SKM-1 treated with dmso at 0.1 percent for 144 hours (cell line): ENCODE results near the gene CCDC9.
"Not testable (repeated sequence)": the region's sequence is repeated elsewhere in the genome, so short reads cannot be mapped to it uniquely, and the experiment has no call there.

Experiments used
- DNase-seq: peaks from one replicate; lab custom pipeline; 2025; ENCODE audit not compliant: unreplicated experiment; lab: John Stamatoyannopoulos, UW

The CCDC9 gene

DNA sequence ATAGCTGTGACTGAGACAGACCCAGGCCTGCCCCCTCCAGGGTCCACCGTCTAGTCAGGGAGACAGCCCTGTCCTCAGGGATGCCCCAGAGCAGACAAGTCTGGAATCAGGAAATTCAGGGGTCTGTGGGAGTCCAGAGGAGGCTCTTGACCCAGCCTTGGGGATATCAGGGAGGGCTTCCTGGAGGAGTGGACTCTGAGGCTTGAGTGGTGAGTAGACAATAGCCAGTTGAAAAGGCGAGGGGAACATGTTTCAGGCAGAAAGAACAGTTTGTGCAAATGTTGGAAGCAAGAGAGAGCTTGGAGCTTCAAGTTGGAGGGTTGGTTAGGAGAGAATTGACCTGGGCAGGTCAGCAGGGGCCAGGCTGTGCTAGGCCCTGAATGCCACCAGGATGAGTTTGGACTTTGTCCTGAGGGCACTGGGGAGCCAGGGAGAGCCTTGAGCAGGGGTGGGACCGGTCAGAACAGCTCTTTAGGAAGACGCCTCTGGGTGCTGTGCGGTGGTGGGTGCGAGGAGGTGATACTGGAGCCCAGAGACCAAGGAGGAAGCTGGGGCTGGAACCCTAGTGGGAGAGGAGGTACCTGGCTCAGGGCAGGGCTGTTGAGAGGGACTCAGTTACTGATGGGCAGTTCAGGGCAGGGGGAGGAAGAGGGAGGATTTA, 2.7 kb downstream of the CCDC9 start:
- no peak for DNase-seq

DNA sequence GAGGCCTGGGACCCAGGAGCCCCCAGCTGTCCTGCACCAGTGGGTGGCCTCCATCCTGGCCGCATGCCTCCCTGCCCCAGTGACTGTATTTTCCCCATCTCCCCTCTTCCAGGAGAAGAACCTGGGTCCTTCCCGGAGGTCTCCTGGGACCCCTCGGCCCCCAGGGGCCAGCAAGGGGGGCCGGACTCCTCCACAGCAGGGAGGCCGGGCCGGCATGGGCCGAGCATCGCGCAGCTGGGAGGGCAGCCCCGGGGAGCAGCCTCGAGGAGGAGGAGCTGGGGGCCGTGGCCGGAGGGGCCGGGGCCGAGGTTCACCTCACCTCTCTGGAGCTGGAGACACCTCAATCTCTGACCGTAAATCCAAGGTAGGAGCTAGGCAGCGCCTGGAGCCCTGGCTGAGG, 4.2 kb downstream of the CCDC9 start:
- no peak for DNase-seq

DNA sequence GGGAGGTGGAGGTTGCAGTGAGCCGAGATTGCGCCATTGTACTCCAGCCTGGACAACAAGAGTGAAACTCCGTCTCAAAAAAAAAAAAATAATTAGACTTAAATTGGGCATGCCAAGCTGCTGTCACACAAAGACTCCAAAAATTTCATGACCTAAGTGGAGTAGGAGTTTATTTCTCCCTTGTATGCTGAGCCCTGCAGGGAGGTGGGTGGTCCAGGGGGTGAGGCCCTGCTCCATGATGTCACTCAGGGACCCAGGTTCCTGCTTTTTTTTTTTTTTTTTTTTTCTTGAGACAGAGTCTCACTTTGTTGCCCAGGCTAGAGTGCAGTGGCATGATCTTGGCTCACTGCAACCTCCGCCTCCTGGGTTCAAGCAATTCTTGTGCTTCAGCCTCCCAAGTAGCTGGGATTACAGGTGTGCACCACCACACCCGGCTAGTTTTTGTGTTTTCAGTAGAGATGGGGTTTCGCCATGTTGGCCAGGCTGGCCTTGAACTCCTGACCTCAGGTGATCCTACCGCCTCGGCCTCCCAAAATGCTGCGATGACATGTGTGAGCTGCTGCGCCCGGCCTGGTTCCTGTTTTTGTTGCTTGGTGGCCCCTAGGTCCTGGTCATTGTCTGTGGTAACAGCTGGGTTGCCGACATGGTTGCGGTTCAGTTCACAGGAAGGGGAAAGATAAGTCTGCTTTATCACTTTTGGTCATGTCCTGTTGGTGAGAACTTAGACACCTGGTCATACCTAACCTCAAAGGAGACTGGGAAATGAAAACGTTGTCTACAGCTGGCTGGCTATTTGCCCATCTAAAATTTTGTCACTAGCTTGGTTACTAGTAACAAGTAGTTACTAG, 5.8 kb downstream of the CCDC9 start:
- DNase-seq: not testable (repeated sequence)

DNA sequence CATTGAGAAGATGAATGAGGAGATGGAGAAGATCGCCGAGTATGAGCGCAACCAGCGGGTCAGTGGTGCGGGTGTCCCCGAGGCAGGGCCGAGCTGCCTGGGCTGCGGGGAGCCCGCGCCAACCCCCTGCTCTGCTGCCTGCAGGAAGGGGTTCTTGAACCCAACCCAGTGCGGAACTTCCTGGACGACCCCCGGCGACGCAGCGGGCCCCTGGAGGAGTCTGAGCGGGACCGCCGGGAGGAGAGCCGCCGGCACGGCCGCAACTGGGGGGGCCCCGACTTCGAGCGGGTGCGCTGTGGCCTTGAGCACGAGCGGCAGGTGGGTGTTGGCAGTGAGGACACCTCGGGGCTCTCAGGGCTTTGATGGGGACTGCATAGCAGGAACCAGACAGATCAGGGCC, 8.3 kb downstream of the CCDC9 start:
- DNase-seq: no peak

DNA sequence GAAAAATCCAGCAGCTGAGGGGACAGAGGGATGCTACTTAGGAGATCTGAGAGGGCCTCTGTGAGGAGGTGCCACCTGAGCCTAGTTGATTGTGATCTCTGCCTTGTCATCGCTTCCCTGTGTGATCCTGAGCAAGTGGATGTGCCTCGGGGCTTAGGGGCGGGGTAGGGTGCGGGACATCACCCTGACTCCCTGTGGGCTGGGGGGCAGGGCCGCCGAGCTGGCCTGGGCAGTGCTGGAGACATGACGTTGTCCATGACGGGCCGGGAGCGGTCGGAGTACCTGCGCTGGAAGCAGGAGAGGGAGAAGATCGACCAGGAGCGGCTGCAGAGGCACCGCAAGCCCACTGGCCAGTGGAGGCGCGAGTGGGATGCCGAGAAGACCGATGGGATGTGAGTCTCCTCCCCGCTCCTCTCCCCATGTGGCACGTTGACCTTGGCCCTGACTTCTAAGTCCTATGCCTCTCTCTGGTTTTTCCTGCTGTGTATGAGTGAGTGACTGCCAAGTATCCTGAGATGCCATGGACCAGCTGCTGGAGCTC, 10.1 kb downstream of the CCDC9 start:
- DNase-seq: no peak

DNA sequence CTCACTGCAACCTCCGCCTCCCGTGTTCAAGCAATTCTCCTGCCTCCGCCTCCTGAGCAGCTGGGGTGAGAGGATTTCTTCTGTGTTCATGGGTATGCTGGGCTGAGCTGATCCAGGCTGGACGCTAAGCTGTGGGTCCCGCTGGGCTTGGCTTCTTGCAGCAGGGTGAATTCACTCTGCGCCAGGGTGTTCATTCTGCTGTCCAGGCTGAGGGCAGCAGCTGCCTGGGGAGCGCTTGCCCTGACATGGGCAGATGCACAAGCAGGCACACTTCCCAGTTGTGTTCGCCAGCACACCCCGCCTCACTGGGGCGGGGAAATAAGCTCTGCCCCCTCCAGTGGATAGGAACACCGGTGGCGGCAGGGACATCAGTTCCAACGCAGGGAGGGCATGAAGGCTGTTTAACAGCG, 11.0 kb downstream of the CCDC9 start:
- DNase-seq: no peak

DNA sequence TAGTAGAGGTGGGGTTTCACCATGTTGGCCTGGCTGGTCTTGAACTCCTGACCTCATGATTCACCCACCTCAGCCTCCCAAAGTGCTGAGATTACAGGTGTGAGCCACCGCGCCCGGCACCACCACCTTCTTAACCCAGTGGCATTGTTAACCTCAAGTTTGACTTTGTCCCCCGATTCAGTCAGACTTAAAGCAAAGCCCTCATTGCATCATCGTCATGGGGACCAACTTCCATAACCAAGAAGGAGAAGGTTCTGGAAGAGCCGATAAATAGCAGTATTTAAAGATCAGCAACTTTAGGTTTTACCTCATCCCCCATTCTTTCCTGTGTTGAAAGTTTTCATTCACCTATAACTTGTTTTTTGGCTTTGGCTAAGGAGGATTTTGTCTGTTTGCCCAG, 11.7 kb downstream of the CCDC9 start:
- no peak for DNase-seq

DNA sequence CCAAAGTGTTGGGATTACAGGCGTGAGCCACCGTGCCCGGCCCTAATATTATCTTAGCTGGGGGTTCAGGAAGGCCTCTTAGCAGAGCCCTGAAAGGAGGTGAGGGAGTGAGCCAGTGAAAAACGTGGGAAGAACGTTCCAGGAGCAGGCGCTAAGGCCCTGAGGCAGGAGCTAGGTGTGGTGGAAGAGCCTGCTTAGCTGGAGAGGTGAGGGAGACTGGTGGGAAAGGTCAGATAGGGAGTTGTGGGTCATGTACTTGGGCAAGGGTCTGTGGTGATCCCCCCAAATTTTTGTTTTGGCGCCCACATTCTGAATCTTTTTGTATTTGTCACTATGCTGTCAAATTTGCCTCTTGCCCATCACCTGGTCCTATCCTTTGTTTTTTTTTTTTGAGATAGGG, 13.3 kb downstream of the CCDC9 start:
- no peak for DNase-seq

DNA sequence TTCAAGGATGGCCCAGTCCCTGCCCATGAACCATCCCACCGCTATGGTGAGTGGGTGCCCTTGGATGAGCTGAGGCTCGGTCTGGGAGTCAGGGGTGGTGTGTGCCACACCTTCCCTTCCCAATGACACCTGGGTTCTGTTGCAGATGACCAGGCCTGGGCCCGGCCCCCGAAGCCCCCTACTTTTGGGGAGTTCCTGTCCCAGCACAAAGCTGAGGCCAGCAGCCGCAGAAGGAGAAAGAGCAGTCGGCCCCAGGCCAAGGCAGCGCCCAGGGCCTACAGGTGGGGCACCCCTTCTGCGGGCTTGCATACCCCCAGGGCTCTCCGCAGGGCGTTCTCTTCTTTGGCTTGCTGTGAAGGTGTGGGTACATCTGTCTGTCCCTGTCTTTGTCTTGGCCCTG, 14.1 kb downstream of the CCDC9 start:
- no peak for DNase-seq

DNA sequence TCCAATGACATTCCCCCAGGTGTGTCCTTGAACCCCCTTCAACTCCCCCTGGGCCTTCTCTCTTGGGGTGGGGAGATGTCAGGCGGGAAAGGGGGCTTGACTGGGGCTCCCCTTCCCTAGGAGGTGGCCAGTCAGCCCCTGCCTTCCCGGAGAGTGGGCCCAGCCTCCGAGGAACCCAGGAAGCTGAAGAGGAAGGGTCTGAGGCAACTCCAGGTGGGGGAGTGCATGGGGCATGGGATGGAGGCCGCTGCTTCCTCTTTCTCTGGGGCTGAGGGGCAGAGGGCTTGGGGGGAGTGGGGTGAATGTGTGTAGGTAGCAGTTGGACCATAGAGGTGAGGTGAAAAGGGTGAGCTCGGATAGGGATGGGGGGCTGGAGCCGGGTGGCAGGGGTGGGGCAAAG, 15.6 kb downstream of the CCDC9 start:
- DNase-seq: no peak

DNA sequence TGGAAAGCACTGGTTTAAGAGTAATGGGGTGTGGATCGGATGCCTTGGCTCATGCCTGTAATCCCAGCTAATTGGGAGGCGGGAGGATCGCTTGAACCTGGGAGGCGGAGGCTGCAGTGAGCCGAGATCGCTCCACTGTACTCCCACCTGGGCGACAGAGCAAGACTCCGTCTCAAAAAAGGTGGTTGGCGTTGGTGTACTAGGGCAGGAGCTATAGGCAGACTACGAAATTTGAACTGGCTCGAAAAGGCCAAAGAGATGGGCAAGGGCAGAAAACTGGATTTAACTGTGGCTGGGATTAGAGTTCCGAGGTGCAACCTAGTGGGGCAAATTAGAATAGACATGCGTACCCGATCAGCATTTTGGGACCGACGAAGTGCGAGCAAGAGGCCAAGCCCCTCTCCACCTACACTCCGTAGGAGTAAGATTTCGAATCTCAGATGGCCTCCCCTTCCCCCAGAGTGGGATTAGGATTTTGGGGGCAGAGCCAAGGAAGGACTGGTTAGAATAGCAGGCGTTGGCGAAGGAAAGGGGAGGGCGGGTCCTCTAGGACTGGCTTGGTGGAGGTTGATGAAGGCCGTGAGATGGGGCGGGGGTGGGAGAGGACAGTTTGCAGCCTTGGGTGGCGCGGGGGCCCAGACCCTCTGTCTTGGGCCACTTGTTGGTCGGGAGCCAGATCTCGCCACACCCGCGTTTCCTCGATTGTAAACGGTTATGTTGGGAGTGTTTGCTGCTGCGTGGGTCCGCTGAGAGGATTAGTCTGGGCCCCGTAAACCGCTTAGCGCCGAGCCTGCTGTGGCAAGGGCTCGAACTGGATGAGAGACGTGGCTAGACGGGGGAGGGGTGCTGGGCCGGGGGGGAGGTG, 16.4 kb downstream of the CCDC9 start:
- DNase-seq: no peak

DNA sequence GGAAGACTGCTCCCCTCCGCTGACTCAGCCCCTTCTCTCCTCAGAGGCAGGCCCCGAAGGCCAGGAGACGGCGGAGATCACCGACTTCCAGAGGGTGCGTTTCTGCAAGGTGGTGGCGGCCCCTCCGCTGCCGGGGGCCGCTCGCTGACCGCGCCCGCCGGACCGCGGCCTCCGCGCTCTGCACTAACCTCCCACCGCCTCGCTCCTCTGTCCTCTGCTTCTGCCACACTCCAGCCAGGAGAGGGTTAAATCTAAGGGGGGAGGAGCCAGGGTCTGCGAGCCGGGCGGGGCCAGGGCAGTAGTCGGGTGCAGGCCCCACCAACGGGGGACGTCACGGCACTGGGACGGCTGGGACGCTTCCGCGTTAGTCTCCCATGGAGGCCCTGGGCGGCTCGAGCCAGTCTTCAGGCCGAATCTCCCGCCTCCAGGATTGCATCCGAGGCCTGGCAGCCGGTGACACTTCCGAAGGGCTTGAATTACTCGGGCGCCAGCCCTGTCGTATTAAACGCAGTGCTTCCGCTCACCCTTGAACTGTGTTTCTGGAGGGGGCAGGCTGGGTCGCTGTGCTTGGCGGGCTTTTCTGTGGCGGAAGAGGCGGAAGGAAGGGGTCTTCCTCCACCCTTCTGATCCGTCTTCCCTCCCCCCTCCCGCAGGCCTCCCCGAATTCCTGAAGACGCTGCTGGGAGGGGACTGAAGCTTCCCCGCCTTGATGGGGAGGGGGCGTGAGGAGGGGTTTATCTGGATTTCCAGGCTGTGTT, 17.2 kb downstream of the CCDC9 start:
- peak; percentile 66 for DNase-seq

DNA sequence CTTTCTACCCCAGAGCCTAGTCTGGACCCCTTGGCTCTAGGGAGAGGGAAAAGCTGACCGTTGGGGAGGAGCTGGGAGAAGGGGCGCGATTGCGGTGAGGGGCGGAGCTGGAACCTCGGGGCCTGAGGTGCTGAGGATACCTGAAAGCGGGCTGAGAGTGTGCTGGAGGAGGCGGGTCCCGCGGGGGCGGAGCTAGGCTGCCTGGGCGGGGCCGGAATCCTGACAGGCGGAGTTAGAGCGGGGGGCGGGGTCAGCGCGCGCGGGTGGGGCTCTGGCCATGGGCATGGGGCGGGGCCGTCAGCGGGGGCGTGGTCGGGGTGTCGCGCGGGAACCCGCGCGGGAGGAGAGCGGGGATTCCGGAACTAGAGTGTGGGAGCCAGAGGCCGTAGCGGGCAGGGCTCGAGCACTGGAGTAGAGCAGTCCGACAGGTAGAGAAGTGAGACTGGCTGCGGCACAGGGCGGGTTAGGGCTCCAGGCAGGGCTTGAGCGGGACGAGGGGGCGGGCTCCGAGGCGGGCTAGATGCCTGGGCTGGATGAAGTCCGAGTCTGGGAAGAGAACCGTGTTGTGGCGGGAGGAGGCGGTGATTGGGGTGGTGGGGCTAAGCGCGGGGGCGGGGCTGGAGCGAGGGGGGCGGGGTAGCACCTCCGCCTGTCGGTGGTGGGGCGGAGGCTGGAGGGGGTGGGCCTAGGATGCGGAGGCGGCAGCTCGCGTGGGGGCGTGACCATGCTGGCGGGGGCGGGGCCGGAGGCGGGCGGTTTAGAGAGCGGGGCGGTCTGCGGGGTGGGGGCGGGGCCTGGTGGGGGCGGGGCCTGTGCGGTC, 18.0 kb downstream of the CCDC9 start, which contains the start of gene INAFM1:
TSS of gene INAFM1 (plus strand) at position 815 of the 820 bp plus-strand sequence. CDS start 35 bp downstream, outside the sequence.
- DNase-seq: peak; percentile 38

DNA sequence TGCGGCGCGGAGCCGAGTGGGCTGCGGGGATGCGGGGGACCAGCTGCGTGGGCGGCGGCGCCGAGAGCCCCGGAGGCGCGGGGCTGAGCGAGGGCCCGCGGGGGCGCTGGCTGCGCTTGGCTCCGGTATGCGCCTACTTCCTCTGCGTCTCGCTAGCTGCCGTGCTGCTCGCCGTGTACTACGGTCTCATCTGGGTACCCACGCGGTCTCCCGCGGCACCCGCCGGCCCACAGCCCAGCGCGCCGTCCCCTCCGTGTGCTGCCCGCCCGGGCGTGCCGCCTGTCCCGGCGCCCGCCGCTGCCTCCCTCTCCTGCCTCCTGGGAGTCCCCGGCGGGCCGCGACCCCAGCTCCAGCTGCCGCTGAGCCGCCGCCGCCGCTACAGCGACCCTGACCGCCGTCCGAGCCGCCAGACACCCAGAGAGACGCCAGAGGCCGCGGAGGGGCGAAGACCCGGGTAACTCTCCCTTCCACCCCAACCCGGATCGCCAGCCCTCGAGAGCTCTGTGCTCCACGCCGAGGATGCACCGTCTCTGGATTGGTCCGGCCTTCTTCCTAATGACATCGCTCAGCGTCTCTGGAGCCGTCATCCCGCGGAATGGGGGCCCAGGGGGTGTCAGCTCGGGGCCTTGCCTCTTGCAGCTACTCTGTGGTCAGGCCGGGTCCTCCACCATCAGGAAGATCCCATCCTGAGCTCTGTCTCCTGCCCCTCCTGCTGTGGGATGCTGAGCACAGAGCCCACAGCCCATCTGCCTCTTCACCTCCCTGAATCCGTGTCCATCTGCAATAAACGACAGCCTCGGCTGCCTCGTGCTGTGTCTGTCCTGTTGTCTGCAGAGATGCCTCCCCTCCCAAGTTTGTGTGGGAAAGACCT, 18.8 kb downstream of the CCDC9 start:
- DNase-seq: no peak

DNA sequence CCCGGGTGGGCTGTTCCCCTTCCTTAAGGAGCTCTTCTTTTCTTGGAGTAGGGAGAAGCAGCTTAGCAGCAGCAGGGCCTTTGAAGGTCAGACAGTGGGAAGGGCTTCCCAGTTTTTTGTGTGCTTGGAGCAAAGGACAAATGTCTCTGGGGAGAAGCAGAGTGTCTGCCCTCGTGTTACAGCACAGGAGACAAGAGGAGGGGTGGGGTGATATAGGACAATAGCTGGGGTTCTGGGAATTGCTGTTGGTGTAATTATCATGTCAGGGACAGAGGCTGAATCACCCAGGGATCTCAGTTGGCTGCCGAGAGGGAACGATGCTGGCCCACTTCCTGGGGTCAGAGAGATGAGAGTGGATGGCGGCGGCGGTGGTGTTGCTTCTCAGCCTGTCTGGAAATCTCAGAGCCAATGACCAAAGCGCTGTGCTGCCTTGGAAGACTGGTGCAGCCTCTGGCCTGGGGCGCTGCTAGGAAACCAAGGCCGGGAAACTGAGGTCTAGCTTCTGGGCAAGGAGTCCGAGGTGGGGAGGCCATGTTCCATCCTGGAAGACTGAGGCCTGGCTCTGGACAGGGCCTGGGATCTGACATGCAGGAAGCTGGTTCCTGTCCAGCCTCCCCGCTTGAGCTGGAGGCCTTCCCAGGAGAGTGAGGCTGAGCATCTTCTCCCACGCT, 19.6 kb downstream of the CCDC9 start:
- DNase-seq: no peak

DNA sequence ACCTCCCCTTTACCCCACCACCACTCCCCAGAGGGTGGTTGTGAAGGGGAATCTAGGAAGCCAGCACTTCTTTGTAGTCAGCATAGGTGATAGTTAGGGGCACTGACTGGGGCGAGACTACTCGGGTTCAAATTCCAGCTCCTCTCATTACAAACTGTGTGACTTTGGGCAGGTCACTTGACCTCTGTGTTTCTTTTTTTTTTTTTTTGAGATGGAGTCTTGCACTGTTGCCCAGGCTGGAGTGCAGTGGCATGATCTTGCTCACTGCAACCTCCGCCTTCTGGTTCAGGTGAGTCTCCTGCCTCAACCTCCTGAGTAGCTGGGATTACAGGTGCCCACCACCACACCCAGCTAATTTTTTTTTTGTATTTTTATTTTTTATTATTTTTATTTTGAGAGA, 20.2 kb downstream of the CCDC9 start:
- DNase-seq: not testable (repeated sequence)

DNA sequence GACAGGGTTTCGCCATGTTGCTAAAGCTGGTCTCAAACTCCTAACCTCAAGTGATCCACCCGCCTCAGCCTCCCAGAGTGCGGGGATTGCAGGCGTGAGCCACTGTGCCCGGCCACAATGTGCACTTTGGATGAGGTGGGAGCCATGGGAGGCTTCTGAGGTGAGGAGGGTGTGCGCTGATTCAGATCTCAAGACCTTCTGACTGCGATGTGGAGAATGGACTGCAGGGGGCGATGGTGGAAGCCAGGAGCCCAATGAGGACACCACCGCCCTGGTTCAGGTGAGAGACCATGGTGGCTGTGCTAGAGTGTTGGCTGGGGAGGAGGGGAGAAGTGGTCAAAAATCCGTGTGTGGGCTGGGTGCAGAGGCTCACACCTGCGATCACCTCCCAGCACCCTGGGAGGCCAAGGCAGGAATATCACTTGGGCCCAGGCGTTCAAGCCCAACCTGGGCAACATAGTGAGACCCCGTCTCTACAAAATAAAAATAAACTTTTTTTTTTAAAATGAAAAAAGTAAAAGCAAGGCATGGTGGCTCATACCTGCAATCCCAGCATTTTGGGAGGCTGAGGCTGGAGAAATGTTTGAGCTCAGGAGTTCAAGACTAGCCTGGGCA, 24.0 kb downstream of the CCDC9 start:
- no peak for DNase-seq
